GM18909 (cell line): Measurements from ENCODE around the gene PRDX2.
A peak's percentile ranks its signal among the peaks of the same experiment; 100 is the strongest.
"Not testable (repeated sequence)": the region's sequence is repeated elsewhere in the genome, so short reads cannot be mapped to it uniquely, and the experiment has no call there.

Experiments
- ATAC-seq: cut with Tn5 transposase; IDR thresholded peaks from one replicate; pipeline ENCODE4 v1.9.1; 2021; ENCODE audit warnings: mild to moderate bottlenecking; ENCODE audit not compliant: unreplicated experiment, poor library complexity

The PRDX2 gene

DNA sequence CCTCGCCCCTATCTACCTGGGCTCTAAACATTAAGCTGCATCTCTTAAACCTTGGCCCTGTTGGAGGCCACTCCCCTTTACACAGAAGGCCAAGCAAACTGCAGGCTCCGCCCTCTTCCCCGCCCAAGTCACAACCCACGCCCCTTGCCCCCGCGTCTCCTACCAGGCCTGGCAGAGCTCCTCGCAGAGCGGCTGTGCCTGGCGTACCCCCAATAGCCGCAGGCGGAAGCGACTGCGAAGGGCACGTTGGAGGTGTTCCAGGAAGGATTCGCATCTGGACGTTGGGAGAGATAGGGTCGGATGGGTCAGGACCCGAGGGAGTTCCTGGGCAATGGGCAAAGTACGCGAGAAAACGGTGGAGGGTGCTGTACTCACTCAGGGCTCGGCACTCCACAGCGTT lies 26.9 kb upstream of the PRDX2 start:
- no peak for ATAC-seq

DNA sequence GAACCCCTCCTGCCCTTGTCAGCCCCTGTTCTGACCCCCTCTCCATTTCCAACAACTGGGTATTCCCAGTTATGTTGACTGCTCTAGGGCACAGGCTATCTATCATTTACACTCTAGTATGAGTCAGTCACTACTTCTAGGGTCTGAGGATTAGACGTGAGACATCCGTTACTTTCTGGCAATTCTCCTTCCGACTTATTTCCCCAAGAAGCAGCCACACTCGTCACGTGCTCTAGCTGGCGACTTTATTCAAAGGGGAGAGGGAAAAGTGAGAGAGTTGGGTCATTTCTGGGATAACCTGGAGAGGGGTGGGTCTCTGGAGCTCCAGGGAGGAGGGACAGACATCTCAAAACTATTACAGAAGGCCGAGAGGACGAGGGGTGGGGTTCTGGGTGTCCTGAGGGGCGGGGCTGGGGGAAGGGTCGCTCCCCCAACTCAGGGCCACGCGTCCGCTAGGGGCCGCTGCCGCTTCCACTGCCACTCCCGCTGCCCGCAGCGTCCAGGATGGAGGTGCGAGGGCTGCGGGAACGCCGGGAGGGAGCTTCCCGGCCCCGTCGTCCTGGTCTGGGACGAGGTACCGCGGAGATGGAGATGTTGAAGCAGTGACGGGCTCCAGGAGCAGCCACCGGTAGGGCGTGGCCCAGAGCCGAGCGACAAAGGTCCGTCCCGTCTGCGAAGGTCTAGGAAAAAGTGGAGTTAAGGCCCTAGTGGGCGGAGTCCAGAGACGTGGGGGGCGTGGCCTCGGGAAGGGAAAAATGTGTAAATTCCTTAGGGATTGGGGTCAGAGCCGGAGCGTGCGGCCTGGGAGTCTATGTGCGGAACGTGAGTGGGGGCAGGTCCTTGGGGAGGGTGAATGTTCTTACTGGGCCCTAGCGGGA lies 23.9 kb upstream of the PRDX2 start:
- no peak for ATAC-seq

DNA sequence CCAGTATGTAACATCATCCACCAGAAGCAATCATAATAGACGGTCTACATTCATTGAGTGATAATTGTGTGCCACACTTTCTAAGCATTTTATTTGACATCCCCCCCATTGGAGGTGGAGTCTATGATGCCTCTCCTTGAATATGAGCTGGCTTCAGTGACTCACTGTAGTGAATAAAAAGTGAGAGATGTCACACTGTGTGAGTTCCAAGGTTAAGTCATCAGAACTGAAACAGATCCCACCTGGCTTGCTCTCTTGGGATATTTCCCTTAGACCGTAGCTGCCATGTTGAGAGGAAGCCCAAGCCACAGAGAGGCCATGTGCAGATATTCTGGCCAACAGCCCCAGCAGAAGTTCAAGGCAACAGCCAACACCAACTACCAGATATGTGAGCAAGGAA lies 20.2 kb upstream of the PRDX2 start:
- no peak for ATAC-seq

DNA sequence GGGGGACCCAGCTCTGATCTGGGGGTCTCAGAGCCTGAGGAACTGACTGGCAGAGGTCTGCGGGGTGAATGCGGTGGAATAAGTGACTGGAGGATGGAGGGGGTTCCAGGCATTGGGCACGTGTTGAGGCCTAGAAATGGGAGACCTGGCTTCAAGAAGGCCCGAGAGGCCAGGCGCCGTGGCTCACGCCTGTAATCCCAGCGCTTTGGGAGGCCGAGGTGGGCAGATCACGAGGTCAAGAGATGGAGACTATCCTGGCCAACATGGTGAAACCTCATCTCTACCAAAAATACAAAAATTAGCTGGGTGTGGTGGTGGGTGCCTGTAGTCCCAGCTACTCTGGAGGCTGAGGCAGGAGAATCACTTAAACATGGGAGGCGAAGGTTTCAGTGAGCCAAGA lies 16.2 kb upstream of the PRDX2 start:
- not testable (repeated sequence) for ATAC-seq

DNA sequence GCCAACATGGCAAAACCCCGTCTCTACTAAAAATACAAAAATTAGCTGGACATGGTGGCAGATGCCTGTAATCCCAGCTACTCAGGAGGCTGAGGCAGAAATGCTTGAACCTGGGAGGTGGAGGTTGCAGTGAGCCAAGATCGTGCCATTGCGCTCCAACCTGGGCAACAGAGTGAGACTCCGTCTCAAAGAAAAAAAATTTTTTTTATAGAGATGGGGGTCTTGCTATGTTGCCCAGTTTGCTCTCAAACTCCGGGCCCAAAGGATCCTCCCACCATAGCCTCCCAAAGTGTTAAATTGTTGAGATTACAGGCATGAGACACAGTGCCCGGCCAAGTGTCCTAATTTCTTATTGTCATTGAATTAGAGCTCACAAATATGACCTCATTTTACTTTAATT lies 15.6 kb upstream of the PRDX2 start:
- ATAC-seq: not testable (repeated sequence)

DNA sequence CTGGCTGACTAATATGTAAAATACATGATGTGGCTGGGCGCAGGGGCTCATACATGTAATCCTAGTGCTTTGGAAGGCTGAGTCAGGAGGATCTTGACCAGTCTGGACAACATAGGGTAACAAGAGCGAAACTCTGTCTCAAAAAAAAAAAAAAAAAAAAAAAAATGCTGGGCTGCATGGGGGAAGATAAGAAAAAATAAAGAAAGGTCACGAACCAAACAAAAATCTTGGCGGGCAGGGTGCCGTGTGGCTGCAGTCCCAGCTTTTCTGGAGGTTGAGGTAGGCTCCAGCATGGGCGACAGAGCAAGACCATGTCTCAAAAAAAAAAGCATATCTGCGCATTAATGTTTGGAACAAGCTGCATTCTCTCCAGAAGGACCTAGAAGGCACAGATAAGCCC lies 13.5 kb upstream of the PRDX2 start:
- no peak for ATAC-seq

DNA sequence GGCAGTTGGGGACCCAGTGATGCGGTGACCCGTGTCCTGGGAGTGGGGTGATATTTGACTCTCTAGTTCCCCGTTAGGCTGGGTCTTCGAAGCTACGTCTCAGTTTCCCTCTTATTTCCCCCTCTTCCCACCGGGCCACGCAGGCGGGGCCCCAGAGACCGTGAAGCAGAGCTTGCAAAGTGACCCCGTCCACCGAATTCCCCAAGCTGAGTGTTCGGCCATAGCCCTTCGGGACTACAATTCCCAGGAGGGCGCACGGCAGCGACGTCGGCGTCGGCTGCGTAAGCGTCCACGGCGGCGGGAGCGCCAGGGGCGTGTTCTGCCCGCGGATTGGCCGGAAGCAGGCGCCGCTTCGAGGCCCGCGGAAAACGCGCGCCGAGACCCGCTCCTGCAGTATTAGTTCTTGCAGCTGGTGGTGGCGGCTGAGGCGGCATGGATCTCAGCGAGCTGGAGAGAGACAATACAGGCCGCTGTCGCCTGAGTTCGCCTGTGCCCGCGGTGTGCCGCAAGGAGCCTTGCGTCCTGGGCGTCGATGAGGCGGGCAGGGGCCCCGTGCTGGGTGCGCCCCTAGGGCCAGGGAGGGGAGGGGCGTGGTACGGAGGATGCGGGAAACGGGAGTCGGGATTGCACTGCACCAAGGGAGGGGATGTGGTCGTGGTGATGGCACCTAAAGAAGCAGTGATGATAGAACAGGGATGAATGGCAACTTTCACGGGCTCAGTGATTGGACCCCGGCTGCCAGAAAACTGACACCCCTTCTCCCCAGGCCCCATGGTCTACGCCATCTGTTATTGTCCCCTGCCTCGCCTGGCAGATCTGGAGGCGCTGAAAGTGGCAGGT lies 4.9 kb upstream of the PRDX2 start, which contains the start of gene RNASEH2A:
Gene RNASEH2A (plus strand): TSS at position 343 of the 840 bp plus-strand sequence. CDS start 90 bp downstream, at position 433.
- peak; percentile 79 for ATAC-seq

DNA sequence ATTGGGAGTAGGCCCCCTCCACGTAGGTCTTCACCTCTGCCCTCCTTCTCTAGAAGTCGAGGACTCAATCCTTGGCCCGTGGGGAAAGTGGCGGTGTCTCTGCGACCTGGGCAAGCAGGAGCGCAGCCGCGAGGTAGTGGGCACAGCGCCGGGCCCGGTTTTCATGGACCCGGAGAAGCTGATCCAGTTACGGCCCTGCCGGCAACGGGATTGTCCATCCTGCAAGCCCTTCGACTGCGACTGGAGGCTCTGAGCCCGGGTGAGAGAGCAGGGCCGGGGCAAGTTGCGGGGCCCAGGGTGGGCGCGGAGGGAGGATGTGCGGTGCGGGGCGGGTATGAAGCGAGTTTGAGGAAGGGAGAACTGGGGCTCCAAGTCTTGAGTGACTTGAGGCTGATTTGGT lies 2.5 kb upstream of the PRDX2 start:
- no peak for ATAC-seq

DNA sequence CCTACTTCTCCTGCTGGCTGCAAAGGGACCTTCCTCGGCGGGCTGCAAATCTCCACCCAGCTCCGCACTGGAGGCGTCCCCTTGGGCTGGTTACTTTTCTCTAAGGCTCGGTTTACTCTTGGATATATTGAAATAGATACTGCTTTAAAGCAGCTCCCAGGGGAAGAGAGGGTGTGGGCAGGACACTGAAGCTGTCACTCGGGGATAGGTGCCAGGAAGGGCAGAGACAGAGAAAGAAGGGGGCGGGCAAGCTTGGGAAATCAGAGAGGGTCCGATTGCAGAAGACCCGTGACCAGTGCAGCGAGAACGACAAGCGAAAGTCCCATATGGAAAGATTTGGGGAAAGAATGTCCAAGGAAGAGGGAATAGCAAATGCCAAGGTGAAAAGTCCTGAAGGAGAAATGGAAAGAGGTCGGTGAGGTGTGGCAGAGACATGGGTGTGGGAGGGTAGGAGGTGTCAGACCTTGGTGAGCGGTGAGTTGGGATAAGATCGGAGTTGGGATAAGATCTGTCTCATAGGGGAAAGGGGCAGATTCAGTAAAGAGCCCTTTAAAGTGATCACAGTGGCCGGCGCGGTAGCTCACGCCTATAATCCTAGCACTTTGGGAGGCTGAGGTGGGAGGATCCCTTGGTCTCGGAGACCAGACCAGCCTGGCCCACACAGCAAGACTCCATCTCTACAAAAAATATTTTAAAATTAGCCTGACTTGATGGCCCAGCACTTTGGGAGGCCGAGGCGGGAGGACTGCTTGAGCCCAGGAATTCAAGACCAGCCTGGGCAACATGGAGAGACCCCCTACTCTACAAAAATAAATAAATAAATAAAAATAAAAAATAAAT lies 887 bp upstream of the PRDX2 start:
- ATAC-seq: no peak

DNA sequence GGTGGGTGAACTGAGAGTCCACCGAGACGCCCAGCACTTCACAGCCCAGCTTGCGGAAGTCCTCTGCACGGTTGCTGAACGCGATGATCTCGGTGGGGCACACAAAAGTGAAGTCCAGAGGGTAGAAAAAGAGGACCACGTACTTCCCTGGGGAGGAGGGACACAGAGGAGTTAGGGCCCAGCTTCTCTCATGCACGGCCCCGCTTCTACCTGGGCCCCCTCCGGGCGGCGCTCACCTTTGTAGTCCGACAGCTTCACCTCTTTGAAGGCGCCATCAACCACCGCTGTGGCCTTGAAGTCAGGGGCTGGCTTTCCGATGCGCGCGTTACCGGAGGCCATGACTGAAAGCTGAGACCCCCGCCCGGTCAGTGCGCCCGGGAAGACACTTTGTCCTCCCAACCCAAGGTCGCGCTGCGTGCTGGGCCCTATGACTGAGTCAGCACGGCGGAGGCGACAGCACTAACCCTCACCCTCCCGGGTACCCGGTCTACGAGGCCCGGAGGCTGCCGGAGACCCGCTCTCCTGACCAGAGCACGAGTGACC lies 606 bp downstream of the PRDX2 start:
- ATAC-seq: no peak

DNA sequence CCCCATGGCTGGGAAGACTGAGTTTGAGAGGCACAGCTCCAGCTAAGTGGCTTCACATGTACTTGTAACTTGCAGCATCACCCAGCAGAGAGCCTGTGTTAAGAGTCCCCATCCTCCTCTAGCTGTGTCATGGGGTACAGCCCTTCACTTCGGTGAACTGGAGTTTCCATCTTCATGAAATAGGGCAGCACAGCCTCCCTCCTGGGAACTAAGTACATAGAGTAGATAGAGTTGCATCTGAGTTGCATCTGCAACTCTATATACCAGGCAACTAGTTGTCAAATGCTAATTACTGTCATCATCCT lies 1.2 kb downstream of the PRDX2 start:
- ATAC-seq: no peak

DNA sequence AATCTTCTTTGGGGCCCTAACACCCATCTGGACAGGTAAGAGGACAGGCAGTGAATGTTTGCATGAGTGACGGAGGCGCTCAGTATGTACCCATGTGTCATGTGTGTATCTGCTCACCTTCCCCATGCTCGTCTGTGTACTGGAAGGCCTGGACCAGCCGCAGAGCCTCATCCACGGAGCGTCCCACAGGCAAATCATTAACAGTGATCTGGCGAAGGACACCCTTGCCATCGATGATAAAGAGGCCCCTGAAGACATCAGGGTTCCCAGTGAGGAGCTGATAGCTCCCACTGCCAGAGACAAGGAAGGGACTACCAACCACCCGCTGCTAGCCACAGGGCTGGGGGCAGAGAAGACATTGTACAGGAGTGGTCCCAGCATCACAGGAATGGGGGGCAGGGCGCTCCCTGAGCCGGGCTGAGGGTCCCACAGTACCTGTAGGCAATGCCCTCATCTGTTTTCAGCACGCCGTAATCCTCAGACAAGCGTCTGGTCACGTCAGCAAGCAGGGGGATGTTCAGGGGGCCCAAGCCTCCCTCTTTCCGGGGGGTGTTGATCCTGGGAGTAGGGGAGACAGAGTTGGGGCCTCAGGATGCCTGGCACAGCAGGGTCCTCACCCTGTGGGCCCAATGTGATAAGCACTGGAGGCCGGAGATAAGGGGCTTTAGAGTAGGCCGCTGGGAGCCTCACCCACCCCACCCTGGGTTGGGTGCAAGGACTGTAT lies 1.7 kb downstream of the PRDX2 start:
- ATAC-seq: no peak

DNA sequence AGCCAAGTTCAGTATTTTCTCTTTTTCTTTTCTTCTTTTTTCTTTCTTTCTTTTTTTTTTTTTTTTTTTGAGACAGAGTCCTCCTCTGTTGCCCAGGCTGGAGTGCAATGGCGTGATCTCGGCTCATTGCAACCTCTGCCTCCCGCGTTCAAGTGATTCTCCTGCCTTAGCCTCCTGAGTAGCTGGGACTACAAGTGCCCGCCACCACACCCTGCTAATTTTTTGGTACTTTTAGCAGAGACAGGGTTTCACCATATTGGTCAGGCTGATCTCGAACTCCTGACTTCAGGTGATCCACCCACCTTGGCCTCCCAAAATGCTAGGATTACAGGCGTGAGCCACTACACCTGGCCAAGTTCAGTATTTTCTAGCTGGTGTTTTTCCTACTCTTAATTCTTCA lies 4.0 kb downstream of the PRDX2 start:
- not testable (repeated sequence) for ATAC-seq

DNA sequence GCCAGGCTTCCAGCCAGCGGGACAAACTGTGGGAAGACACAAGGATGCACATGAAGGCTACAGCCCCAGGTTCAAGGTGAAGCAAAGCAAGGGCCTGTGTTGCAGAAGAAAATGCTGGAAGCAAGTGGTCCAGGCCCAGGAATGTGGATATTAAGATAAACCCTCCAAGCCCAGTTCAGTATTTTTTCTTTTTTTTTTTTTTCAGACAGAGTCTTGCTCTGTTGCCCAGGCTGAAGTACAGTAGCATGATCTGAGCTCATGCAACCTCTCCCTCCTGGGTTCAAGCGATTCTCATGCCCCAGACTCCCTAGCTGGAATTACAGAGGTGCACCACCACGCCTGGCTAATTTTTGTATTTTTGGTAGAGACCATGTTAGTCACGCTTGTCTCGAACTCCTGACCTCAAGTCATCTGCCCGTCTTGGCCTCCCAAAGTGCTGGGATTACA lies 4.4 kb downstream of the PRDX2 start:
- no peak for ATAC-seq

DNA sequence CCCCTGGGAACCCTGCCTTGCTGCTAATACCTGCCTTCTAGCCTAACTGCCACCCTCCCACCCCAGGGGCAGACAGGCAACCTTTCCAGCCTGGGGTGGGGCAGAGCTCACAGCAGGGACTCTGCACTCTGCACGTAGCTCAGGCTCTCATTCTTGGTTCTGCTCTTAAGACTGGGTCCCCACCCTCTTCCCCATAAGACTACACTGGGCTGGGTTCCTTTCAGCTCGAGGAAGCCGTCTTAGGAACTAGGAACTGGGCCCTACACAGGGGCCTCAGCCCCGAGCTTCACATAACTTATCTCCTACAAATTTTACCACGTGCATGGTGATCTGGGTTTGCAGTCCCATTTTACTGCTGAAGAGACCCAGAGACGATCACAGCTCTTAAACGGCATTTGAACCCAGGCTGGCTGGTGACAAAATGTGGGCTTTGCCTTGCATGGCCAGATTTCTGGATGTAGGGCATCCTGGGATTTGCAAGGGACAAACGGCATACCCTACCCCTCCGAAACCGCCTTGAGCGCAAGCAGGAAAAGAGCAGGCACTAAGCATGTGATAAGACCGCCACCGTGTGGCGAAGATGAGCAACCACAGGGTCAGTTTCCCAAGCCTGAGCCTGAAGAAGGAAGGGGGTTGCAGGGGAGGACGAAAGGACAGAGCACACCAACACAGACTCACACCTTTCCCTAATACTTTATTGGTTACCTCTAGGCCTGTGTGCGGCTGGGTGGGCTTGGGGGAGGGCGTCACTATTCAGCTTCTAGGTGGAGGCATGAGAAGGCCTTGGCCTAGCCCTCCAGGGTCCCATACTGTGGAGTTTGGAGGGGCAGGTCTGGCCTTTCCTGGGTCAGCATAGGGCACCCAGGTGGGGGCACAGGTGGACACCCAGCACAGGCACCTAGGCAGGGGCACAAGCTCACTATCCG lies 5.2 kb downstream of the PRDX2 start:
- ATAC-seq: no peak

DNA sequence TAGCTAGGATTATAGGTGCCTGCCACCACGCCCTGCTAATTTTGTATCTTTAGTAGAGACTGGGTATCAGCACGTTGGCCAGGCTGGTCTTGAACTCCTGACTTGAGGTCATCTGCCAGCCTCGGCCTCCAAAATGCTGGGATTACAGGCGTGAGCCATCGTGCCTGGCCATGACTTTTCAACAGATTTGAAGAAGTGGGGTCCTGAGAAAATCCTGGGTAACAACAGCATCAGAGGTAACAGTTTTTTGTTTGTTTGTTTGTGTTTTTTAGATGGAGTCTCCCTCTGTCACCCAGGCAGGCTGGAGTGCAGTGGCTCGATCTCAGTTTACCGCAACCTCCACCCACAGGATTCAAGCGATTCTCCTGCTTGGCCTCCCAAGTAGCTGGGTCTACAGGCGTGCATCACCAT lies 6.6 kb downstream of the PRDX2 start:
- no peak for ATAC-seq

DNA sequence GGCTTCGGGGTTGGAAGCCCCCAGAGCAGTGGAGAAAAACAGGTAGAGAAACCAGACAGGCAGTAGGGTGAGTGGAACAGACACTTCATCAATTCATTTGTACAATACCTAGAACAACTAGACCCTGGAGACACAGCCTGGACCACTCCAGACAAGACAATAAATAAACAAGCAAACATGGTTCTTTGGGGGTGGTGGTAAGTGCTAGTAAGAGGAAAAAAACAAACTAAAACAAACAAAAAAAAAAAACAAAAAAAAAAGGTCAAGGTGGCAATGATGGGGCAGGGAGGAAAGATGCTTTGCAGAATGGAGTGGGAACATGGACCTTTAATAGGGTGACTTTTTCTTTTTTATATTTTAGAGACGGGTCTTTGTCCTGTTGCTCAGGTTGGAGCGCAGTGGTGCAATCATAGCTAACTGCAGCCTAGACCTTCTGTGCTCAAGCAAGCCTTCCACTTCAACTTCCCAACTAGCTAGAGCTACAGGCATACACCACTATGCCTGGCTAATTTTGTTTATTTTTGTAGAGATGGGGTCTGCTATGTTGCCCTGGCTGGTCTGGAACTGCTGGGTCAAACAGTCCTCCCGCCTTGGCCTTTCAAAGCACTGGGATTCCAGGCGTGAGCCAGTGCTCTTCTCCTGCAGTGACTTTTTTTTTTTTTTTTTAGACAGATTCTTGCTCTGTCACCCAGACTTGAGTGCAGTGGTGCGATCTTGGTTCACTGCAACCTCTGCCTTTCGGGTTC lies 7.2 kb downstream of the PRDX2 start:
- no peak for ATAC-seq
